CD4-positive, CD25-positive, alpha-beta regulatory T cell (primary cell): ENCODE data around the gene TUBB1. TPM values are rescaled to one million over a fixed set of nuclear protein-coding genes. Genes with fewer than 3 reads are reported as not detected.
A peak's percentile ranks its signal among the peaks of the same experiment; 100 is the strongest.

Experiments used
- ATAC-seq, 2 donors: fragments of 150-1000 bp; cut with Tn5 transposase; one replicate each; pipeline ENCODE4 v1.10.0; 2021; ENCODE audit warnings: low read depth in 2 of 2, moderate number of reproducible peaks in 2 of 2, moderate library complexity in 1 of 2
- DNase-seq, 3 donors: peaks; one replicate each; pipeline versions ENCODE4 v3.0.0 to v3.0.0-alpha.2; 2012 to 2022; ENCODE audit warnings: mixed read lengths in 1 of 3
- H3K27ac ChIP-seq: one replicate; pipeline ENCODE4 v1.7.0; 2013; ENCODE audit warnings: mild to moderate bottlenecking, low read length; ENCODE audit not compliant: insufficient read depth, poor library complexity, severe bottlenecking
- H3K27me3 ChIP-seq: one replicate; pipeline ENCODE4 v1.7.0; 2013; ENCODE audit warnings: low read length; ENCODE audit not compliant: control insufficient read depth, insufficient read depth
- H3K36me3 ChIP-seq: one replicate; pipeline ENCODE4 v1.7.0; 2013; ENCODE audit warnings: mild to moderate bottlenecking, low read length, moderate library complexity; ENCODE audit not compliant: control insufficient read depth, insufficient read depth
- H3K4me1 ChIP-seq: 2 replicates; pipeline ENCODE4 v1.7.0; 2013; ENCODE audit warnings: mild to moderate bottlenecking, low read length; ENCODE audit not compliant: insufficient read depth, control insufficient read depth, poor library complexity, severe bottlenecking
- H3K4me3 ChIP-seq: one replicate; pipeline ENCODE4 v1.7.0; 2013; ENCODE audit warnings: low read depth, mild to moderate bottlenecking, low read length, moderate library complexity
- H3K9me3 ChIP-seq, 2 experiments: 1 replicate in 1 of 2; 2 replicates in 1 of 2; pipeline ENCODE4 v1.7.0; 2013; ENCODE audit warnings: low read length in 2 of 2, mild to moderate bottlenecking in 1 of 2, moderate library complexity in 1 of 2; ENCODE audit not compliant: control insufficient read depth in 2 of 2
- H3K27ac Mint-ChIP-seq, 3 donors: one replicate each; pipeline ENCODE4 v1.8.0; 2020 to 2022; ENCODE audit warnings: mild to moderate bottlenecking in 3 of 3, mixed read lengths in 3 of 3, moderate library complexity in 2 of 3
- H3K27me3 Mint-ChIP-seq: one replicate; pipeline ENCODE4 v1.8.0; 2022; ENCODE audit warnings: mild to moderate bottlenecking, mixed read lengths
- H3K36me3 Mint-ChIP-seq: one replicate; pipeline ENCODE4 v1.8.0; 2020; ENCODE audit warnings: mixed read lengths
- H3K4me1 Mint-ChIP-seq, 4 donors: one replicate each; pipeline ENCODE4 v1.8.0; 2020 to 2022; ENCODE audit warnings: mixed read lengths in 4 of 4, mild to moderate bottlenecking in 1 of 4
- H3K4me3 Mint-ChIP-seq, 4 donors: one replicate each; pipeline ENCODE4 v1.8.0; 2020 to 2022; ENCODE audit warnings: mild to moderate bottlenecking in 4 of 4, mixed read lengths in 4 of 4, moderate library complexity in 3 of 4
- H3K9me3 Mint-ChIP-seq, 7 donors: one replicate each; pipeline ENCODE4 v1.8.0; 2020 to 2022; ENCODE audit warnings: mixed read lengths in 7 of 7, mild to moderate bottlenecking in 3 of 7, moderate library complexity in 2 of 7
- polyA plus RNA-seq, 4 donors: library from polyadenylated mRNA; unstranded; fragments of 300-500 nt; fragmentation: Illumina TruSeq; gene quantifications; one replicate each; pipeline ENCODE4 v1.2.3, GENCODE V29; 2021
- total RNA-seq: library from RNA; stranded (reverse); gene quantifications from one replicate; pipeline ENCODE4 v1.2.3, GENCODE V29; 2022

TUBB1 gene
- total and polyA plus RNA-seq, 5 donors from 2014 or later = 0.07 to 31.7 (median 0.14) TPM

- Mint-ChIP-seq H3K4me1 (peaks cover 37 to 66% (median 55%) of the 10 kb centered on the region in 4 donors), H3K36me3 (peaks cover 46% of the 10 kb centered on the region), H3K9me3 (no peaks in the 10 kb centered on the region), H3K4me3 (peak overlapping the region in 3 of 4 donors; percentile 11 to 51 (median 22)), H3K27me3 (no peaks in the 10 kb centered on the region), H3K27ac (peak overlapping the region in 2 of 3 donors; percentile 2 to 11)
- Histone ChIP-seq H3K27ac (no peak overlapping the region), H3K4me3 (peak overlapping the region; percentile 91), H3K36me3 (peaks cover 75% of the 10 kb centered on the region), H3K4me1 (peaks cover 56% of the 10 kb centered on the region), H3K9me3 (no peaks in the 10 kb centered on the region), H3K27me3 (no peaks in the 10 kb centered on the region)
- DNase-seq = no peak
- ATAC-seq = no peak
Observed at GRCh38 chr20:59027741-59028320, 8.6 kb downstream of the TUBB1 start.

GRCh38 chr20:59028812-59029211, 9.6 kb downstream of the TUBB1 start:
- H3K4me3 ChIP-seq = peak overlapping the region; percentile 91
- peaks cover 66% of the 10 kb centered on the region for H3K36me3 ChIP-seq
- H3K27me3 ChIP-seq = no peaks in the 10 kb centered on the region
- H3K9me3 ChIP-seq = no peaks in the 10 kb centered on the region
- Mint-ChIP-seq H3K27me3 (no peaks in the 10 kb centered on the region), H3K27ac (peak overlapping the region in 2 of 3 donors; percentile 53 to 71), H3K36me3 (peaks cover 45% of the 10 kb centered on the region), H3K9me3 (no peaks in the 10 kb centered on the region), H3K4me1 (peaks cover 37 to 68% (median 57%) of the 10 kb centered on the region in 4 donors), H3K4me3 (peak overlapping the region; percentile 67 to 96 (median 90))
- no peak for ATAC-seq
- DNase-seq = no peak
- peaks cover 58% of the 10 kb centered on the region for H3K4me1 ChIP-seq
- no peak overlapping the region for H3K27ac ChIP-seq

DNA sequence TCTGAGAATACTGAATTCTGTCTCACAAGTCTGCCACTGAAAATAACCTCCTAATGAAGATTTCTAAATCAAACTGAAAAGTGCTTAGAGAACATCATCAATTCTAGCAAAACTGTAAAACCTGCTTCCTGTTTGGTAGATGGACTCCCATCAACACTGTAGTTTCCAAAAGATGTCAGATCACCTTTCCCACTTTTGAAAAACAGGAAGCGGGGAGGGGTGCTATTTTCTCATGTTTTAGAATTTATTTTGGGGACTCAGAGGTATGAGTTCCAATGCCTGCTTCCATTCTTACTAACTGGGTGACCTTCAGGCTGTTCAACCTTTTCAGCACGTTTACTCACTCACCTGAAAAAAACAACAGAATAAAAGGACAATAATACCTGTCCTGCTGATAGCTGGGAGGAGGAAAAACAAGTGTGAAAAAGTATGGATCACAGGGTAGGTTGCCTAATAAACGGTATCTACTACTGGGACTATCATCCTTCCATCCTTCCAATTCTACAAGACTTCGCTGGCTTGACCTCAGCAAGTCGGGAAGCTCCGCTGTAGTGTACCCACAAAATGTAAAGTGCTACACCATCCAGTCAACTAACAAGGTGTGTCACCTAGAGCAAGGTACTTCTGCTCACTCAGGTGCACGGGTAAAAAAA, 11.8 kb downstream of the TUBB1 start:
- peaks cover 58% of the 10 kb centered on the region for H3K4me1 ChIP-seq
- H3K36me3 Mint-ChIP-seq = peaks cover 45% of the 10 kb centered on the region

GRCh38 chr20:59031564-59032022, 12.4 kb downstream of the TUBB1 start:
- H3K4me1 Mint-ChIP-seq = peaks cover 35 to 68% (median 53%) of the 10 kb centered on the region in 4 donors
- peaks cover 44% of the 10 kb centered on the region for H3K36me3 Mint-ChIP-seq
- peak in 2 of 3 donors; percentile 26 to 61 for DNase-seq

More for the DNA sequence above, 11.8 kb downstream of the TUBB1 start:
- Mint-ChIP-seq H3K27me3 (no peaks in the 10 kb centered on the region), H3K27ac (peak overlapping the region in 2 of 3 donors; percentile 91 to 95), H3K4me3 (peak overlapping the region; percentile 90 to 96 (median 94)), H3K4me1 (peaks cover 41 to 70% (median 58%) of the 10 kb centered on the region in 4 donors), H3K9me3 (no peaks in the 10 kb centered on the region)
- H3K9me3 ChIP-seq = no peaks in the 10 kb centered on the region
- no peaks in the 10 kb centered on the region for H3K27me3 ChIP-seq
- H3K4me3 ChIP-seq = peak overlapping the region; percentile 91
- peak overlapping the region; percentile 90 for H3K27ac ChIP-seq
- H3K36me3 ChIP-seq = peaks cover 60% of the 10 kb centered on the region
- ATAC-seq (no peak), DNase-seq (no peak)

DNA sequence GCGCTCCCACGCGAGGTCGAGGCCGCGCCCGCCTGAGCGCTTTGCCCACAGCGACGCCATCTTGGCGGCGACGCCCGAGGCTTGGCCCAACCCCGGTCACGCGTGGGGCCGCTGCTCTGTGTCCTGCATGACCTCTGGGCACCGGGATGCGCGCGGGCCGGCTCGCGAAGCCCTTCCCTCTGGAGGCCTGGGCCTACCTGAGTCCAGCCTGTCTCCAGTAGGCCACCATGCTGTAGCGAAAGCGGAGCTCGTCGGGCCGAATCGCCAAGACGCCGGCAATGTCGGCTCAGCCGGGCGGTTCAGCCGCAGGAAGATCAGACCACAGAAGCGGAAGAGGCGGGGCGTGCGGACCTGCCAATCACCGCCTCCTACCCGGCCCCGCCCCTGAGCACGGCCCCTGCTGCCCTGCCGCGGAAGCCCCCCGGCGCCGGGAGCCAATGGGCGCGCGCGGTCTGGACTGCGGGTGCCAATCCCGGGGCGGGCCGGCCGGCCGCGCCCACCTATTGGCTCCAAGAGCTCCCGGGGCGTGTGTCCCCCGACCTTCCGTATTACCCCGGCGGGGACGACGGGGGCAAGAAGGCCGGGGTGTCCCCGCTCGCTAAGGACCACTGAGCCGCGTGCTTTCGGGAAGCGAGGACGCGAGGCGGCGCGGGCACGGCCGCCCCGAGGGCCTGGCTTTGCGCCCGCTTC, 12.9 kb downstream of the TUBB1 start, which contains the start of gene ATP5F1E:
ATP5F1E (minus strand) TSS at position 313 of the 690 bp plus-strand sequence; CDS start at position 229, 84 bp downstream.
- H3K27ac ChIP-seq = peak within 1 kb of the TSS; percentile 90
- H3K27ac Mint-ChIP-seq = peak within 1 kb of the TSS; percentile 93 to 95 (median 95)
- H3K27me3 ChIP-seq = no peaks in the 10 kb centered on the region
- peaks cover 29 to 64% (median 54%) of the 10 kb centered on the region in 4 donors for H3K4me1 Mint-ChIP-seq
- peak within 1 kb of the TSS; percentile 90 to 96 (median 94) for H3K4me3 Mint-ChIP-seq
- H3K9me3 Mint-ChIP-seq = no peaks in the 10 kb centered on the region
- peak; percentile 97 to 98 for ATAC-seq
- H3K27me3 Mint-ChIP-seq = no peaks in the 10 kb centered on the region
- peaks cover 44% of the 10 kb centered on the region for H3K36me3 Mint-ChIP-seq
- H3K4me1 ChIP-seq = peaks cover 53% of the 10 kb centered on the region
- H3K4me3 ChIP-seq = peak within 1 kb of the TSS; percentile 91
- peak; percentile 97 to 98 (median 97) for DNase-seq
- H3K9me3 ChIP-seq = no peaks in the 10 kb centered on the region
- H3K36me3 ChIP-seq = peaks cover 57% of the 10 kb centered on the region

More at GRCh38 chr20:59031564-59032022, 12.4 kb downstream of the TUBB1 start:
- H3K27ac Mint-ChIP-seq = peak overlapping the region in 2 of 3 donors; percentile 91 to 95
- H3K9me3 Mint-ChIP-seq = no peaks in the 10 kb centered on the region
- Histone ChIP-seq H3K9me3 (no peaks in the 10 kb centered on the region), H3K4me3 (peak overlapping the region; percentile 91), H3K4me1 (peaks cover 56% of the 10 kb centered on the region), H3K27me3 (no peaks in the 10 kb centered on the region), H3K27ac (peak overlapping the region; percentile 90), H3K36me3 (peaks cover 59% of the 10 kb centered on the region)
- peak overlapping the region; percentile 90 to 96 (median 94) for H3K4me3 Mint-ChIP-seq
- no peak for ATAC-seq
- H3K27me3 Mint-ChIP-seq = no peaks in the 10 kb centered on the region

DNA sequence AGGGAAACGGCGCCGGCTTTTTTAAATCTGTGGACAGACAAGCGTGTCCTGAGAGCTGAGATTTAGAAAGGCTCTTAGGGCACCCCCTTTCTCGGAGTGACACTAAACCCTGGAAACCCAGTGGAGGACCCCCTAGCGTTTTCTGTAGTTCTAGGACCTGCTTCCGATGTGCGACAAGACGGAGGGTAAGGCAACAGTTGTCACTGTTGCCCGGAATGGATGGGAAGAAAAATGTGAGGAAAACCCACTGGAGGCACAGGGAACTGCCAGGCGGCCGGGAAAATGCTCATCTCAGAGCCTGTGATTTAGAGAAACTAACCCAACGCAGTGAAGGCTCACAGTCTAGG, 13.5 kb downstream of the TUBB1 start:
- H3K4me3 Mint-ChIP-seq = peak overlapping the region; percentile 88 to 96 (median 90)
- Histone ChIP-seq H3K36me3 (peaks cover 57% of the 10 kb centered on the region), H3K27me3 (no peaks in the 10 kb centered on the region), H3K4me3 (peak overlapping the region; percentile 71), H3K27ac (peak overlapping the region; percentile 90), H3K9me3 (no peaks in the 10 kb centered on the region), H3K4me1 (peaks cover 47% of the 10 kb centered on the region)
- peaks cover 45% of the 10 kb centered on the region for H3K36me3 Mint-ChIP-seq
- DNase-seq (no peak), ATAC-seq (peak in 1 of 2 donors; percentile 2)
- H3K27me3 Mint-ChIP-seq = no peaks in the 10 kb centered on the region
- H3K9me3 Mint-ChIP-seq = no peaks in the 10 kb centered on the region
- peaks cover 25 to 64% (median 51%) of the 10 kb centered on the region in 4 donors for H3K4me1 Mint-ChIP-seq
- peak overlapping the region; percentile 80 to 95 (median 95) for H3K27ac Mint-ChIP-seq

GRCh38 chr20:59033093-59033492, 13.9 kb downstream of the TUBB1 start:
- H3K27ac ChIP-seq = peak overlapping the region; percentile 90
- H3K4me1 ChIP-seq = peaks cover 44% of the 10 kb centered on the region
- H3K27me3 Mint-ChIP-seq = no peaks in the 10 kb centered on the region
- DNase-seq = no peak
- H3K27ac Mint-ChIP-seq = peak overlapping the region; percentile 80 to 95 (median 95)
- H3K36me3 Mint-ChIP-seq = peaks cover 45% of the 10 kb centered on the region
- no peak for ATAC-seq
- peaks cover 29 to 64% (median 51%) of the 10 kb centered on the region in 4 donors for H3K4me1 Mint-ChIP-seq
- peak overlapping the region; percentile 88 to 96 (median 90) for H3K4me3 Mint-ChIP-seq
- H3K36me3 ChIP-seq = peaks cover 57% of the 10 kb centered on the region
- H3K27me3 ChIP-seq = no peaks in the 10 kb centered on the region
- H3K9me3 ChIP-seq = no peaks in the 10 kb centered on the region
- peak overlapping the region; percentile 71 for H3K4me3 ChIP-seq
- H3K9me3 Mint-ChIP-seq = no peaks in the 10 kb centered on the region
